ENCODE measurements around the gene USP35. TPM values are rescaled to one million over a fixed set of nuclear protein-coding genes. Genes with fewer than 3 reads are reported as not detected.
A peak's percentile ranks its signal among the peaks of the same experiment; 100 is the strongest.

The USP35 gene
- total RNA-seq, 1 donor, result 21.4 TPM

DNA sequence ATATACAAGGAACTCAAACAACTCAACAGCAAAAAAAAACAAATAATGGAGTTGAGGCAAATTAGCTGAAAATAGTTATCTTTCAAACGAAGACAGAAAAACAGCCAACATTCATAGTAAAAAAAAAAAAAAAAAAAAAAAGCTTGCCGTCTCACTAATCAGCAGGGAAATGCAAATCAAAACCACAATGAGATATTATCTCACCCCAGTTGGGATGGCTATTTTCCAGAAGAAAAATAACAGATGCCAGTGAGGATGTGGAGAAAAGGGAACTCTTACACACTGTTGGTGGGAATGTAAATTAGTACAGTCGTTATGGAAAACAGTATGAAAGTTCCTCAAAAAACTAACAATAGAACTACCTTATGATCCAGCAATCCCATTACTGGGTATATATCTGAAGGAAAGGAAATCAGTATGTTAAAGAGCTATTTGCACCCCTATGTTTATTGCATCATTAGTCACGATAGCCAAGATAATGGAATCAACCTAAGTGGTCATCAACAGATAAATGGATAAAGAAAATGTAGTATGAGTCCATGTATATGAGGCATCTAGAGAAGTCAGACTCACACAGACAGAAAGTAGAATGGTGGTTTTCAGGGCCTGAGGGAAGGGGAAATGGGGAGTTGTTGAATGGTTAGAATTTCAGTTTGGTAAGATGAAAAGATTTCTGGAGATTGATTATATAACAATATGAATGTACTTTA is 56.0 kb downstream of the USP35 start:
- no peaks in the 10 kb centered on the region for H3K79me2 ChIP-seq (ENCODE audit: insufficient read depth, low read length)
- no peak overlapping the region for H2AFZ ChIP-seq (ENCODE audit: low read length)
- no peak for DNase-seq (ENCODE audit: insufficient read length, low spot score, missing footprints)
- H3K27me3 ChIP-seq (ENCODE audit: insufficient read depth, low read length), result no peaks in the 10 kb centered on the region
- TF ChIP-seq CTCF (IDR thresholded peaks at IDR 0.05; ENCODE audit: extremely low read depth, low read depth, low read length), result no peak
- peaks cover 3% of the 10 kb centered on the region for H4K20me1 ChIP-seq (ENCODE audit: insufficient read depth, low read length)
- peak overlapping the region; percentile 37 for H3K4me2 ChIP-seq (ENCODE audit: insufficient read depth, low read length)
- peaks cover 13% of the 10 kb centered on the region for H3K4me1 ChIP-seq (ENCODE audit: insufficient read depth, low read length)
- H3K27ac ChIP-seq (ENCODE audit: low read depth, low read length), result no peak overlapping the region
- peaks cover 2% of the 10 kb centered on the region for H3K9me3 ChIP-seq (ENCODE audit: low read depth, low read length)
- H3K36me3 ChIP-seq (ENCODE audit: insufficient read depth, low read length), result no peaks in the 10 kb centered on the region
- H3K4me3 ChIP-seq (ENCODE audit: insufficient read depth, low read length), result no peak overlapping the region

DNA sequence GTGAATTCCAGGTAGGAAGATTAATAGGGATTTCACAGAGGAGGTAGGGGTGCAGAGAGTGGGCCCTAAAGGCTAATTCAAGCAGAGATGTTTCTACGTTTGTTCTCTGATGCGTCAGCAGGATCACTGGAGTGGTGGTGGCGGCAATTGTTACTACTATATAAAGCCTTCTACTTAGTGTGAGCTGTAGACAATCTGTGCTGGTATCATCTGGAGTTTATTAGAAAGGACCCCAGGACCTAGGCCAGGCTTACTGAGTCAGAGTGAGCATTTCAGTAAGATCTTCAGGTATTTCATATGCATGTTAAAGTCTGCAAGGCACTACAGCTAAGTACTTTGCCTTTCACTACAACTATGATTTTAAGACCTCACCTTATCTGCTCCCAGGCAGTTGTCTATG is 59.5 kb downstream of the USP35 start:
- no peak for DNase-seq (ENCODE audit: insufficient read length, low spot score, missing footprints)
- no peaks in the 10 kb centered on the region for H3K9me3 ChIP-seq (ENCODE audit: low read depth, low read length)
- H3K36me3 ChIP-seq (ENCODE audit: insufficient read depth, low read length), result no peaks in the 10 kb centered on the region
- no peak overlapping the region for H3K27ac ChIP-seq (ENCODE audit: low read depth, low read length)
- H3K4me2 ChIP-seq (ENCODE audit: insufficient read depth, low read length), result no peak overlapping the region
- H3K4me3 ChIP-seq (ENCODE audit: insufficient read depth, low read length), result no peak overlapping the region
- H3K79me2 ChIP-seq (ENCODE audit: insufficient read depth, low read length), result no peaks in the 10 kb centered on the region
- H2AFZ ChIP-seq (ENCODE audit: low read length), result no peak overlapping the region
- H4K20me1 ChIP-seq (ENCODE audit: insufficient read depth, low read length), result no peaks in the 10 kb centered on the region
- no peaks in the 10 kb centered on the region for H3K27me3 ChIP-seq (ENCODE audit: insufficient read depth, low read length)
- peaks cover 22% of the 10 kb centered on the region for H3K4me1 ChIP-seq (ENCODE audit: insufficient read depth, low read length)
- no peak for TF ChIP-seq CTCF (IDR thresholded peaks at IDR 0.05; ENCODE audit: extremely low read depth, low read depth, low read length)

- Histone ChIP-seq H3K4me3 (ENCODE audit: insufficient read depth, low read length) (no peak overlapping the region), H2AFZ (ENCODE audit: low read length) (no peak overlapping the region), H4K20me1 (ENCODE audit: insufficient read depth, low read length) (no peaks in the 10 kb centered on the region), H3K4me2 (ENCODE audit: insufficient read depth, low read length) (no peak overlapping the region), H3K27me3 (ENCODE audit: insufficient read depth, low read length) (no peaks in the 10 kb centered on the region), H3K4me1 (ENCODE audit: insufficient read depth, low read length) (peaks cover 21% of the 10 kb centered on the region), H3K36me3 (ENCODE audit: insufficient read depth, low read length) (no peaks in the 10 kb centered on the region), H3K9me3 (ENCODE audit: low read depth, low read length) (no peaks in the 10 kb centered on the region), H3K79me2 (ENCODE audit: insufficient read depth, low read length) (no peaks in the 10 kb centered on the region), H3K27ac (ENCODE audit: low read depth, low read length) (no peak overlapping the region)
- DNase-seq (ENCODE audit: insufficient read length, low spot score, missing footprints), result no peak
- TF ChIP-seq CTCF (IDR thresholded peaks at IDR 0.05; ENCODE audit: extremely low read depth, low read depth, low read length), result no peak
These were observed 60.2 kb downstream of the USP35 start for GRCh38 chr11:78248903-78249302.

GRCh38 chr11:78250099-78250498 is 61.4 kb downstream of the USP35 start:
- H3K27me3 ChIP-seq (ENCODE audit: insufficient read depth, low read length), result no peaks in the 10 kb centered on the region
- H2AFZ ChIP-seq (ENCODE audit: low read length), result no peak overlapping the region
- H3K36me3 ChIP-seq (ENCODE audit: insufficient read depth, low read length), result no peaks in the 10 kb centered on the region
- no peaks in the 10 kb centered on the region for H3K79me2 ChIP-seq (ENCODE audit: insufficient read depth, low read length)
- H3K9me3 ChIP-seq (ENCODE audit: low read depth, low read length), result no peaks in the 10 kb centered on the region
- H3K4me1 ChIP-seq (ENCODE audit: insufficient read depth, low read length), result peaks cover 17% of the 10 kb centered on the region
- no peak for TF ChIP-seq CTCF (IDR thresholded peaks at IDR 0.05; ENCODE audit: extremely low read depth, low read depth, low read length)
- DNase-seq (ENCODE audit: insufficient read length, low spot score, missing footprints), result no peak
- no peak overlapping the region for H3K27ac ChIP-seq (ENCODE audit: low read depth, low read length)
- no peaks in the 10 kb centered on the region for H4K20me1 ChIP-seq (ENCODE audit: insufficient read depth, low read length)
- H3K4me2 ChIP-seq (ENCODE audit: insufficient read depth, low read length), result no peak overlapping the region
- no peak overlapping the region for H3K4me3 ChIP-seq (ENCODE audit: insufficient read depth, low read length)
